Transverse colon (tissue), 4 donors: ENCODE measurements around the gene GRIK4. TPM values are rescaled to one million over a fixed set of nuclear protein-coding genes. Genes with fewer than 3 reads are reported as not detected.
A peak's percentile ranks its signal among the peaks of the same experiment; 100 is the strongest.

Source experiments
- DNase-seq: peaks from one replicate; pipeline ENCODE4 v3.0.0-alpha.2; 2019
- H3K27ac ChIP-seq, 4 donors: fragments of 200-600 bp; sonication (generic); 2 replicates each; pipeline ENCODE4 v1.5.1; 2016 to 2018; ENCODE audit warnings: inconsistent platforms in 4 of 4
- H3K27me3 ChIP-seq: fragments of 200-600 bp; sonication (generic); 2 replicates; pipeline ENCODE4 v1.5.1; 2017; ENCODE audit warnings: inconsistent platforms
- H3K36me3 ChIP-seq, 4 donors: fragments of 200-600 bp; sonication (generic); 2 replicates each; pipeline ENCODE4 v1.5.1; 2017 to 2019; ENCODE audit warnings: inconsistent platforms in 4 of 4
- H3K4me1 ChIP-seq, 4 donors: fragments of 200-600 bp; sonication (generic); 2 replicates each; pipeline ENCODE4 v1.5.1; 2017 to 2020; ENCODE audit warnings: inconsistent platforms in 4 of 4
- H3K4me3 ChIP-seq, 4 donors: fragments of 200-600 bp; sonication (generic); 1 replicate in 1 of 4; 2 replicates in 3 of 4; pipeline versions ENCODE4 v1.5.1 to v1.6.1; 2017 to 2019; ENCODE audit warnings: inconsistent platforms in 4 of 4
- H3K9me3 ChIP-seq, 2 donors: fragments of 200-600 bp; sonication (generic); 2 replicates each; pipeline ENCODE4 v1.5.1; 2017 to 2019; ENCODE audit warnings: inconsistent platforms in 2 of 2
- EP300 ChIP-seq: sonication (generic); formaldehyde crosslinking; IDR thresholded peaks from one replicate; pipeline ENCODE4 v1.6.1; 2017; ENCODE audit warnings: antibody characterized with exemption, low read depth
- POLR2A ChIP-seq: fragments of 450-650 bp; IDR thresholded peaks from one replicate; pipeline ENCODE4 v1.6.1; 2016; ENCODE audit warnings: antibody characterized with exemption, mild to moderate bottlenecking, moderate library complexity
- POLR2AphosphoS5 ChIP-seq, 3 donors: sonication (generic); formaldehyde crosslinking; IDR thresholded peaks; one replicate each; pipeline ENCODE4 v1.6.1; 2016; ENCODE audit warnings: antibody characterized with exemption in 3 of 3
- WGBS, 2 donors: methylation state at CpG; one replicate each; pipeline ENCODE4 v1.1.5; 2018; ENCODE audit warnings: low coverage in 1 of 2; 5-methylcytosine and 5-hydroxymethylcytosine counted together
- in situ Hi-C, 4 donors: fragments of 200-750 bp; cut with MboI; loops; one replicate each; pipeline versions ENCODE4 v1.15.0 to v1.15.1; 2017; ENCODE audit warnings: low sequenced_read_pairs in 3 of 4, low pct_ligation_motif_present in 1 of 4, low pct_unique_long_range_greater_than_20kb in 1 of 4
- intact Hi-C: fragments of 100-400 bp; cut with DNase I; formaldehyde crosslinking; loops from one replicate; pipeline ENCODE4 v1.15.1; 2023; ENCODE audit warnings: low total_unique reads
- total RNA-seq, 4 donors: library from RNA; depleted of rRNA; stranded (reverse); fragments of >200 nt; gene quantifications; one replicate each; pipeline ENCODE4 v1.1.0, GENCODE V29; 2016
- TF ChIP-seq, protein P1 (sequence below), 5 experiments: fragments of 200-600 bp in 3 of 5; fragments of 450-650 bp in 2 of 5; sonication (generic) in 3 of 5; IDR thresholded peaks; 1 replicate in 2 of 5; 2 replicates in 3 of 5; pipeline ENCODE4 v1.5.1; 2016 to 2017; ENCODE audit warnings: antibody characterized with exemption in 5 of 5, inconsistent platforms in 3 of 5, mild to moderate bottlenecking in 2 of 5, moderate library complexity in 1 of 5

Gene GRIK4
- total RNA-seq, 4 donors from 2014 or later, result 2.6 TPM; not detected in 3

DNA sequence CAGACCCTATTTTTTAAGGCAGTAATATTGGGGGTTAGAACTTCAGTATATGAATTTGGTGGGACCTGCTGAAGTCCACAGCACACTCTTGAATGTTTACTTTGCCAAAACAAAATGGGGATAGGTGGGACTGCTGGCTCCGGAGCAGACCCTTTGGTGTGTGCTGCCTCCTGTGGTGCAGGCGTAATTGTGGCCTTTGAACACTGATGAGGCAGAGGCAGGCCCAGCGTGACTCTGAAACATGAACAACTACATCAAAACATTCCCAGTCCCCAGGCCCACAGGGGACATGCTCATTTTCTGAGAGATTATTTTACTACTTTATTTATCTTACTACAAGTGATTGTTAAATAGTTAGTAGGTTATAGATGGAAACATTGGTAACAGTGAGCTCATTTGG lies 287.3 kb downstream of the GRIK4 start:
- no peaks in the 10 kb centered on the region for H3K9me3 ChIP-seq
- H3K4me3 ChIP-seq, result no peak overlapping the region
- peaks cover 6% of the 10 kb centered on the region for H3K27me3 ChIP-seq
- in situ Hi-C loops, result no loop called here
- DNase-seq, result no peak
- H3K27ac ChIP-seq, result no peak overlapping the region
- TF ChIP-seq EP300 (no peak), POLR2AphosphoS5 (IDR thresholded peaks at IDR 0.05) (no peak), POLR2A (no peak)
- TF ChIP-seq, protein P1, sequence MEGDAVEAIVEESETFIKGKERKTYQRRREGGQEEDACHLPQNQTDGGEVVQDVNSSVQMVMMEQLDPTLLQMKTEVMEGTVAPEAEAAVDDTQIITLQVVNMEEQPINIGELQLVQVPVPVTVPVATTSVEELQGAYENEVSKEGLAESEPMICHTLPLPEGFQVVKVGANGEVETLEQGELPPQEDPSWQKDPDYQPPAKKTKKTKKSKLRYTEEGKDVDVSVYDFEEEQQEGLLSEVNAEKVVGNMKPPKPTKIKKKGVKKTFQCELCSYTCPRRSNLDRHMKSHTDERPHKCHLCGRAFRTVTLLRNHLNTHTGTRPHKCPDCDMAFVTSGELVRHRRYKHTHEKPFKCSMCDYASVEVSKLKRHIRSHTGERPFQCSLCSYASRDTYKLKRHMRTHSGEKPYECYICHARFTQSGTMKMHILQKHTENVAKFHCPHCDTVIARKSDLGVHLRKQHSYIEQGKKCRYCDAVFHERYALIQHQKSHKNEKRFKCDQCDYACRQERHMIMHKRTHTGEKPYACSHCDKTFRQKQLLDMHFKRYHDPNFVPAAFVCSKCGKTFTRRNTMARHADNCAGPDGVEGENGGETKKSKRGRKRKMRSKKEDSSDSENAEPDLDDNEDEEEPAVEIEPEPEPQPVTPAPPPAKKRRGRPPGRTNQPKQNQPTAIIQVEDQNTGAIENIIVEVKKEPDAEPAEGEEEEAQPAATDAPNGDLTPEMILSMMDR (IDR thresholded peaks at IDR 0.05), result no peak
- H3K36me3 ChIP-seq, result no peaks in the 10 kb centered on the region
- WGBS, 2 donors, result 86 to 90% methylated on average over 2 to 3 of the region's 3 CpGs
- no peaks in the 10 kb centered on the region for H3K4me1 ChIP-seq
- intact Hi-C loops, result loop anchor here (5.0 kb wide), 1 partner anchor 287 kb away; the partner anchor contains the start of gene GRIK4

DNA sequence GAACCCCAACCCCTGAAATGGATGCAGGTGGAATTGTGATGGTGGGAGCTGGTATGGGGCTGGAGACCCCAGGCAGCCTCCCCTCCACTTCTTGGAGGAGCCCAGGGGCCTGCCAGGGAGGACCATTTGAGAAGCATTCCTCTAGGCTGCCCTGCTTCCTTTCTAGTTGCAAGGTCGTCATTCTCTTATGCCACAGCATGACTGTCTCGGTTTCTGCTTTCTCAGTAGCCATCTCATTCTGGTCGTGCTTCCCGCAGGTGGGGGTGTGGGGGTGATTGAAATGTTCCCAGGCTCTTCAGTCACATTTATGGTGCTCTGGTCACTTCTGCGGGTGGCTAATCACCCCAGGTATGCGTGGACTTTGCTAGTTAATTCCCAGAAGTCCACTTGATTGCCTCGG lies 288.7 kb downstream of the GRIK4 start:
- in situ Hi-C loops, result loop anchor here in 2 of 4 donors (25.0 kb wide), 1 partner anchor 288 kb away; the partner anchor contains the start of gene GRIK4 (in 2 of the 2)
- DNase-seq, result no peak
- Histone ChIP-seq H3K27me3 (peaks cover 7% of the 10 kb centered on the region), H3K27ac (no peak overlapping the region), H3K4me3 (no peak overlapping the region), H3K4me1 (no peaks in the 10 kb centered on the region), H3K36me3 (no peaks in the 10 kb centered on the region), H3K9me3 (no peaks in the 10 kb centered on the region)
- intact Hi-C loops, result no loop called here
- WGBS, 2 donors, result 79% methylated on average over 7 of the region's 7 CpGs; no CpG with 5 or more reads in 1 of the 2 donors
- TF ChIP-seq, protein P1 (IDR thresholded peaks at IDR 0.05), result no peak
- TF ChIP-seq EP300, result no peak
- no peak for TF ChIP-seq POLR2A

DNA sequence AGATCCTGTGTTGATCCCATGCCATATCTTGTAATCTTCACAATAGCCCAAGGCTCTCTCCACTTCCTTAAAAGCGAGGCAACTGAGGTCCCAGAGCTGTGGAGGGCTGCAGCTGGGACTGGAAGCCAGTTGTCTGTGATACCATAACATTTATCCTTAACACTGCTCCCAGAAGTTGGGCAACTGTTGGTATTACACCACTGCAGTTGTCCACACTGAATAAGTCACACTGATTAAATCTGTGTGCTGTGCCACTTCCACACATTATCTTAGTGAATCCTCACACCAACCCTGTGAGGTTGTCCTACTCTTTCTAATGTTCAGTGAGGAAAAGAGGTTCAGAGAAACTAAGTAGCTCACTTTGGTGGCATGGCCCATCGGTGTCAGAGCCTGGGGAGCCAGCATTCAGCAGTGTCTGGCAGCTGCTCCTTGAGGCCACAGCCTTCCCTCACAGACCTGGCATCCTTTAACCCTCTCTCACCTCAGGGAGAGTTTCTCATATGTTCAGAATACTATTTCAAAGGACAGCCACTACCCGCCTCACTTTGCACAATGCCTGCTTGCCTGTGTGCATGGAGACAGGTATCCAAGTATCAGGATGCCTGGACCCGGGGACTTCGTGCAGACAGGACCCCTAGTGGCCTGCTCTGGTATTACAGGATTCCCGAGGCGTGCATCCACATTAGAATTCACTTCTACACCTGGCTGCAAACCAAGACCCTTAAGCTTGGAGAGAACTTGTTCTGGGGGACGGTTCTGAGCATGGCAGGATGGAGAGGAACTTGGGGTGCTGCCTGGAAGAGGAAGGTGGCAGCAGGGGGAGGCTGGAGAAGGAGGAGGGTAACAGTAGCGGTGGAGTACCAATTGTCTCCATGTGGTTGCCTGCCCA lies 290.5 kb downstream of the GRIK4 start:
- in situ Hi-C loops, result loop anchor here in 2 of 4 donors (25.0 kb wide), 1 partner anchor 290 kb away; the partner anchor contains the start of gene GRIK4 (in 2 of the 2)

DNA sequence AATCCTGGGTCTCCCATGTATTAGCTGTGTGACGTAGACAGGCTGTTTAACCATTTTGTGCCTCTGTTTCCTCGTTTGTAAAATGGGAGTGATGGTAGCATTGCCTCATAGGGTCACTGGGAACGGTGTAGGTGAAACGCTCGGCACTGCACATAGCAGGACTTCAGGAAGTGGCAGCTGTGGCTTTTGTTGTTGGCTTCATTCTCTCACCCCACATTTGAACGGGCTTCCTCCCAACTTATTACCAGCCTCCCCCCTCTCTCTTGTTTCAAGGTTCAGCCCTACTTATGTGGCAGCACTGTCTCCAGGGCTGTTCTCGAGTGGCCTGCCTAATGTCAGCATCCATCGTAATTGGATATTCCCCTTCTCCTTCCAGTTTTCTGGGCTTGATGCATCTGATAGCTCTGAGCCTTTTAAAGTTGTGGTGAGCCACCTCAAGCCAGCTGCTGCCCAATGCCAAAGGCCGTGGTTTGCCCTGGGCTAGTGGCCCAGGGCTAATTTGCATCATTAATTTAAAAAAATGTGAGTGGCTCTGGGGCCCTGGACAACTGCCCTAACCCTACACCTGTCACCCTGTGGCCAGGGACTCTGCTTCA lies 294.5 kb downstream of the GRIK4 start:
- WGBS, 2 donors, result 60 to 72% methylated on average over 3 to 9 of the region's 9 CpGs
- intact Hi-C loops (no loop called here), in situ Hi-C loops (loop anchor here in 2 of 4 donors (25.0 kb wide), 1 partner anchor 294 kb away; the partner anchor contains the start of gene GRIK4 (in 2 of the 2))

More for the DNA sequence above, 290.5 kb downstream of the GRIK4 start:
- TF ChIP-seq, protein P1 (IDR thresholded peaks at IDR 0.05), result peak; percentile 70 to 94 (median 93)
- no peak for TF ChIP-seq EP300
- H3K27ac ChIP-seq, result no peak overlapping the region
- H3K27me3 ChIP-seq, result peaks cover 7% of the 10 kb centered on the region
- intact Hi-C loops, result no loop called here
- peak; percentile 62 for DNase-seq
- H3K4me3 ChIP-seq, result no peak overlapping the region
- no peaks in the 10 kb centered on the region for H3K4me1 ChIP-seq
- 32% methylated on average over 9 of the region's 9 CpGs; no CpG with 5 or more reads in 1 of the 2 donors for WGBS, 2 donors
- H3K9me3 ChIP-seq, result no peaks in the 10 kb centered on the region
- H3K36me3 ChIP-seq, result no peaks in the 10 kb centered on the region

More for the DNA sequence above, 294.5 kb downstream of the GRIK4 start:
- Histone ChIP-seq H3K36me3 (no peaks in the 10 kb centered on the region), H3K9me3 (no peaks in the 10 kb centered on the region), H3K4me1 (no peaks in the 10 kb centered on the region), H3K27ac (no peak overlapping the region), H3K27me3 (peaks cover 6% of the 10 kb centered on the region), H3K4me3 (no peak overlapping the region)
- no peak for DNase-seq
- TF ChIP-seq POLR2AphosphoS5 (IDR thresholded peaks at IDR 0.05) (no peak), POLR2A (no peak), EP300 (no peak)
- TF ChIP-seq, protein P1 (IDR thresholded peaks at IDR 0.05), result no peak
